ENCODE results near the gene PLEKHM2.

PLEKHM2 gene

GRCh38 chr1:15687446-15687845, 3.3 kb downstream of the PLEKHM2 start:
- no peak overlapping the region for H3K27ac ChIP-seq
- H3K9me3 ChIP-seq (ENCODE audit: control insufficient read depth, low read length): no peaks in the 10 kb centered on the region
- H3K36me3 ChIP-seq (ENCODE audit: control insufficient read depth, insufficient read depth, low read length): no peaks in the 10 kb centered on the region
- no peak overlapping the region for H3K4me3 ChIP-seq (ENCODE audit: low read depth, low read length)
- no peak for TF ChIP-seq CTCF (IDR thresholded peaks at IDR 0.05)
- peaks cover 2% of the 10 kb centered on the region for H3K4me1 ChIP-seq
- H3K4me2 ChIP-seq (ENCODE audit: low read length): no peak overlapping the region
- no peaks in the 10 kb centered on the region for H3K27me3 ChIP-seq (ENCODE audit: control insufficient read depth, insufficient read depth, low read length)
- peaks cover 25% of the 10 kb centered on the region for H3K79me2 ChIP-seq
- H2AFZ ChIP-seq: no peak overlapping the region
- no peak overlapping the region for H3K9ac ChIP-seq

GRCh38 chr1:15690317-15690716, 6.2 kb downstream of the PLEKHM2 start:
- Histone ChIP-seq H3K27ac (no peak overlapping the region), H3K9ac (no peak overlapping the region), H3K9me3 (ENCODE audit: control insufficient read depth, low read length) (no peaks in the 10 kb centered on the region), H3K4me3 (ENCODE audit: low read depth, low read length) (no peak overlapping the region), H2AFZ (no peak overlapping the region), H3K36me3 (ENCODE audit: control insufficient read depth, insufficient read depth, low read length) (no peaks in the 10 kb centered on the region), H3K4me1 (no peaks in the 10 kb centered on the region), H3K27me3 (ENCODE audit: control insufficient read depth, insufficient read depth, low read length) (no peaks in the 10 kb centered on the region), H3K79me2 (peaks cover 35% of the 10 kb centered on the region), H3K4me2 (ENCODE audit: low read length) (no peak overlapping the region)
- TF ChIP-seq CTCF (IDR thresholded peaks at IDR 0.05): no peak

GRCh38 chr1:15691434-15692032, 7.4 kb downstream of the PLEKHM2 start:
- no peak overlapping the region for H3K4me3 ChIP-seq (ENCODE audit: low read depth, low read length)
- H3K9me3 ChIP-seq (ENCODE audit: control insufficient read depth, low read length): no peaks in the 10 kb centered on the region
- no peak overlapping the region for H3K27ac ChIP-seq
- no peaks in the 10 kb centered on the region for H3K27me3 ChIP-seq (ENCODE audit: control insufficient read depth, insufficient read depth, low read length)
- no peak overlapping the region for H3K4me2 ChIP-seq (ENCODE audit: low read length)
- no peak for TF ChIP-seq CTCF (IDR thresholded peaks at IDR 0.05)
- no peaks in the 10 kb centered on the region for H3K36me3 ChIP-seq (ENCODE audit: control insufficient read depth, insufficient read depth, low read length)
- H3K79me2 ChIP-seq: peaks cover 31% of the 10 kb centered on the region
- H3K4me1 ChIP-seq: no peaks in the 10 kb centered on the region
- no peak overlapping the region for H2AFZ ChIP-seq
- H3K9ac ChIP-seq: no peak overlapping the region

- no peak overlapping the region for H2AFZ ChIP-seq
- H3K4me1 ChIP-seq: no peaks in the 10 kb centered on the region
- H3K27me3 ChIP-seq (ENCODE audit: control insufficient read depth, insufficient read depth, low read length): no peaks in the 10 kb centered on the region
- no peak overlapping the region for H3K9ac ChIP-seq
- no peak for TF ChIP-seq CTCF (IDR thresholded peaks at IDR 0.05)
- H3K36me3 ChIP-seq (ENCODE audit: control insufficient read depth, insufficient read depth, low read length): no peaks in the 10 kb centered on the region
- H3K4me3 ChIP-seq (ENCODE audit: low read depth, low read length): no peak overlapping the region
- H3K4me2 ChIP-seq (ENCODE audit: low read length): no peak overlapping the region
- peaks cover 31% of the 10 kb centered on the region for H3K79me2 ChIP-seq
- no peak overlapping the region for H3K27ac ChIP-seq
- H3K9me3 ChIP-seq (ENCODE audit: control insufficient read depth, low read length): no peaks in the 10 kb centered on the region
These were observed 8.1 kb downstream of the PLEKHM2 start for GRCh38 chr1:15692121-15692682.

GRCh38 chr1:15693371-15693770, 9.3 kb downstream of the PLEKHM2 start:
- no peaks in the 10 kb centered on the region for H3K4me1 ChIP-seq
- H3K27me3 ChIP-seq (ENCODE audit: control insufficient read depth, insufficient read depth, low read length): no peaks in the 10 kb centered on the region
- no peak overlapping the region for H3K4me3 ChIP-seq (ENCODE audit: low read depth, low read length)
- no peak overlapping the region for H3K4me2 ChIP-seq (ENCODE audit: low read length)
- peaks cover 27% of the 10 kb centered on the region for H3K79me2 ChIP-seq
- H3K27ac ChIP-seq: no peak overlapping the region
- no peak for TF ChIP-seq CTCF (IDR thresholded peaks at IDR 0.05)
- H3K36me3 ChIP-seq (ENCODE audit: control insufficient read depth, insufficient read depth, low read length): no peaks in the 10 kb centered on the region
- H3K9ac ChIP-seq: no peak overlapping the region
- no peaks in the 10 kb centered on the region for H3K9me3 ChIP-seq (ENCODE audit: control insufficient read depth, low read length)
- H2AFZ ChIP-seq: no peak overlapping the region
